Amniotic epithelial cell (primary cell): ENCODE data around the gene MBD4.
"Not testable (repeated sequence)": the region's sequence is repeated elsewhere in the genome, so short reads cannot be mapped to it uniquely, and the experiment has no call there.

Source experiments
- DNase-seq: peaks from one replicate; pipeline ENCODE4 v3.0.0-alpha.2; 2010; ENCODE audit warnings: low read depth

Gene MBD4

DNA sequence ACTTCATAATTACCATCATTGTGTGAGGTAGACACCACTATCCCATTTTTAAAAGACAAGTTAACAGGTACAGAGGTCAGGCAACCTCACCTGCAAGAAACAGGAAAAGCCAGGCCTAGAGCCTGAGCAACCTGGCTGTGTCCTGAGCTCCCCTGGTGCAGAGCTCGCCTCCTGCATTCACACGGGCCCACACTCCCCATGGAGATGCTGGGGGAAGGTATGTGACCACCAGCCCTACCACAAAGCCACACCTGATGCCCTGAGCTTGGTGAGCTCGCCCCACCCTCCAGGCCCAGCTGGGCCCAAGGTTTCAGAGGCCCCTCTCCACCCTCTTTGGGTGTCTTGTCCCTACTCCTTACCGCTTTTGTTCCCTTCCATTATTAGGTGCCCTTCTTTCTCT lies 10.1 kb downstream of the MBD4 start:
- no peak for DNase-seq

DNA sequence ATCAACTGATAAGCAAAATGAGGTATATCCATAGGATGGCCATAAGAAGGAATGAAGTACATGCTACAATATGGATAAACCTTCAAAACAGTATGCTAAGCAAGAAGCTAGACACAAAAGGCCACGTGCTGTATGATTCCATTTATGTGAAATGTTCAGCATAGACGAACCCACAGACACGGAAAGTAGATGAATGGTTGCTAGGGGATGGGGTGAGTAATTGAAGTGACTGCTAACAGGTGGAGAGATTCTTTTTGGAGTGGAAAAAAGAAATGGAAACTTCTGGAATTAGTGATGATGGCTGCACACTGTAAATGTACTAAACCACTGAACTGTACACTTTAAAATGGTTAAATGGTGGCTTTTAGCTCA lies 10.7 kb downstream of the MBD4 start:
- peak; percentile 57 for DNase-seq

DNA sequence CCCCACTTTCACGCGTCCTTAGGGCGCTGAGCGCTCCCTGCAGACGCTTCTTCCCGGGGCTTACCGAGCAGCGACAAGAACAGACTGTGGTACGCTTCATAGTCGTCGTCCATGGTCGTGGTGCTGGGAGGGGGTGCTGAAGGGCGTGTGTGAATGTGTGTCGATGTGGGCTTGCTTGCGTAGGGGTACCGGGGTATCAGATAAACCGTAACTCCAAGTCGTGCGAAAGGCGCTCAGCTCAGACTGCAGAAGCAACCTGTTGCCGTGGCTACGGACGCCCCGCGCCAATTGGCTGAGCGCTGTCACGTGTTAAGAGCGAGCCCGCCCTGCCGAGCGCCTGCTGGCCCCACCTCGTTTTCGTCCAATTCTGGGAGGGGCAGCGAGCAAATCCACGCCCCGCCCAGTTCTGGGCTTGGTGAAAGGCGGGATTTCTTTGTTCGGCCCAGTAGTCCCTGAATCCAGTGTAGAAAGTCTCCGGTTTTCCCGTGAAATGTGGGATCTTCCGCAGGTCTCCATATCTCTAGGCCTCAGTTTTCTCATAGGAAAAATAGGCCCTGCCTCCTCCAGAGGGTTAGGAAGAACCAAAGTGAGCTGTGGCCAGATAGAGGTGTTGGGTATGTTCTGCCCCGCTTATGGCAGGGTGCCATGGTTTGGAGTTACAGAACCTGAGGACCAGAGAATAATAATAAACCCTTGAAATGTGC lies 11.2 kb downstream of the MBD4 start, which contains the start of gene EFCAB12:
Gene EFCAB12, minus strand, starts transcription at position 261 of the 704 bp plus-strand sequence. Its CDS starts 148 bp downstream, at position 113.
- DNase-seq: peak; percentile 85

DNA sequence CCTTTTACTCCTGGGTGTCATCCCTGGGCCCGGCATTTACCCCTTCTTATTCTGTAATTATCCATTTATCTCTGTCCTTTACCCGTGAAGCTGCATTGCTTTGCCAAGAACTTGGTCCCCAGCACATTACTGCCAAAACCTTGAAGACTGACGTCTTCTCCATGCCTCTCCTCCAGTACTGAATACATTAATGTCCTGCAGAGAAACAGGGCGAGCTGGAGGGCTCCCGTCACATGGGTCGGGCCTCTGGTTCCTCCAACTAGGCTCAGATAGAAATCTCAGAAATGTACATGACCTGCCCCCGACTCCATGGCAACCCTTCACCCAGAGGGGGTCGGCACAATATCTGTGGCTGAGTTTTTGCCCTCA lies 11.8 kb downstream of the MBD4 start:
- DNase-seq: no peak

DNA sequence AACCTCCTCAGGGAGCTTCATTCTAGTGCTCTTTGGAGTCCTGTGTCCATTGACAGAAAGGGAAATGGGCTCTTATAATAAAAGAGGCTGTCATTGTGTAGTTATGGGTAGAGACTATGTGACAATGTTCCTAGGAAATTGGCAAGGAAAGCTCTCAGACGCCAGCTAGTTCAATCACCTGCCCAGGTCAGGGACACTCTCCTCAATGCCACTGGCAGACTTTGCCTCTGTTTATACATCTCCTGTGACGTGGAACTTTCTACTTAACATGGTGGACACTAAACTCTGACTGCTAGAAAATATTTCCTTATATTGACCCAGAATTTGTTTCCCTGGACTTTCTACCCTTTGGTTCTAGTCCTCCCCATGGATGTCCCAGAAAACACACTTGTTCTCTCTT lies 14.1 kb downstream of the MBD4 start:
- DNase-seq: no peak

DNA sequence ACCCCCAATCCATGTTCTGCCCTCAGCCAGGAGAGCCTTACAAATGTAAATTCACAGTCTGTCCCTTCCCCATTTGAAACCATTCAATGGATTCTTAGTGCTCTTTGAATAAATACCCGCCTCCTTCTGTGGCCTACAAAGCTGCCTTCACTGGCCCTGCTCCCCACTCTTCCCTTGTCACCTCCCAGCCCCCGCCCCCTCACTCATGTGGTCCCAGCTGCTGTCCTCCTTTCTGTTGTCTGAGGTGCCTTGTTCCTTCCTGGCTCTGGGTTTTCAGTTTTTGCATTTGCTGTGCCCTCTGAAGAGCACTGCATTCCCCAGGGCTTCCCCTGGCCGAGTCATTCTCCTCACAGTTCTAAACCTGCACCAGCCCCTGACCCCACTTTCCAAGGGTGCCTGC lies 14.5 kb downstream of the MBD4 start:
- DNase-seq: no peak

DNA sequence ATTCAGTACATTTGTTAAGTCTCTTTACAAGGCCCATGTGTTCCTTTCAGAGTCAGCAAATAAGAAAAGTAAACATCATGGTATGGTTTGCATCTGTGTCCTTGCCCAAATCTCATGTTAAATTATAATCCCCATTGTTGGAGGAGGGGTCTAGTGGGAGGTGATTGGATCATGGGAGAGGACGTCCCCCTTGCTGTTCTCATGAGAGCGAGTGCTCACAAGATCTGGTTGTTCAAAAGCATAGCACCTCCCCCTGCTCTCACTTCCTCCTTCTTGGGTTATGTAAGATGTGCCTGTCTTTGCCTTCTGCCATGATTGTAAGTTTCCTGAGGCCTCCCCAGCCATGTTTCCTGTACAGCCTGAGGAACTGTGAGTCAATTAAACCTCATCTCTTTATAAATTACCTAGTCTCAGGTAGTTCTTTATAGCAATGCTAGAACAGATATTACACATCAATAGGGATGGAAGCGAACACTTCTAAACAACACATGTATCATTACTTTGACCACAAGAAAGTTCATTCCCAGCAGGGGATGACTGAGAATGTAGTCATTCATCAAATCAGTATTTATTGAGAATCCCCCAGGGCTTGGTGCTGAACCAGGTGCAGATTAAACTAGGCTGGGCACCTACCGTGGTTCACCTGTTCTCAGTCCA lies 15.4 kb downstream of the MBD4 start:
- peak; percentile 50 for DNase-seq

DNA sequence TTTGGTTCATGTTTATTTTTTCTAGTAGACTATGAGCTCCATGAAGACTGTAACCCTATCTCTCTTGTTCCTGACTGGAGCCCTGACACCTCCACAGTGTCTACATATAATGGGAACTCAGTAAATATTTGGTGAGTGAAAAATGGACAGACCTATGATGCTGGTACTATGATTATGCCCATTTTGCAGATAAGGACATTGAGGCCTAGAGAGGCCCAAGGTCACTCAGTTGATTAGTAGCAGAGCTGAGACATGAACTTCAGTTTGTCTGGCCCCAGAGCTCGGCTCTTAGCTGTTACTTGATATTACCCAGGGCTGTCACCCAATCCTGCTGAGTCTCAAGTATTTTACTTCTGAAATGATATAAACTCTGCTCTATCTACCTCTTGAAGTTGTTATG lies 16.9 kb downstream of the MBD4 start:
- no peak for DNase-seq

DNA sequence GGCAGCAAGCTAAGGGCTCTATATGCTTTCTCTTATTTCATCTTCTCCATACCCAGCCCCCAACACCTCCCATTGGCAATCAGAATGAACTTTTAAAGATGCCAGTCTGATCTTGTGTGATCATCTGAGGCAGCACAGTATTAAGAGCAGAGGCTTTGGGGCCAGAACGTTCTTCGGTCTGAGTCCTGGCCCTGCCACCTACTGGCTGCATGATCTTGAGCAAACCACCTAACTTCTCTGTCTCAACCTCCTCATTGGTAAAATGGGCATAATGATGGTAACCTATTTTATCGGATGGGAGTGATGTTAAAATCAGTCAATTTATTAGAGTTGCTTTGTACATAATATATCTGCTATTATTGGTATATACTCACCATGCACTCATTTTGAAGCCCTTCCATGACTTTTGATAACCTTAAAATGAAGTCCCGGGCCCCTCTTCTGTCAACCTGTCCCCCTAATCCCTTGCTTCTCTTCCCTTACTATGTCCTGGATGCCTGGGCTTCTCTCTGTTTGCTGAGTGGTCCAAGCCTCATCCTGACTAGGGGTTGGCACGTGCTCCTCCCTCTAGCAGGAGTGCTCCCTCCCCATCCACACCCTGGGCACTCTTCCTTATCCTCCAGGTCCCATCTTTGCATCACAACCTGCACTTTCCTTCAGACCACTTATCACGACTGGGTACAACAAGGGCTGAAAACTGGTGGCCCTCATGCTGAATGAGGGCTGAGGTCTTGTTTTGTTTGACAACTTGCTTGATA lies 17.6 kb downstream of the MBD4 start:
- no peak for DNase-seq

DNA sequence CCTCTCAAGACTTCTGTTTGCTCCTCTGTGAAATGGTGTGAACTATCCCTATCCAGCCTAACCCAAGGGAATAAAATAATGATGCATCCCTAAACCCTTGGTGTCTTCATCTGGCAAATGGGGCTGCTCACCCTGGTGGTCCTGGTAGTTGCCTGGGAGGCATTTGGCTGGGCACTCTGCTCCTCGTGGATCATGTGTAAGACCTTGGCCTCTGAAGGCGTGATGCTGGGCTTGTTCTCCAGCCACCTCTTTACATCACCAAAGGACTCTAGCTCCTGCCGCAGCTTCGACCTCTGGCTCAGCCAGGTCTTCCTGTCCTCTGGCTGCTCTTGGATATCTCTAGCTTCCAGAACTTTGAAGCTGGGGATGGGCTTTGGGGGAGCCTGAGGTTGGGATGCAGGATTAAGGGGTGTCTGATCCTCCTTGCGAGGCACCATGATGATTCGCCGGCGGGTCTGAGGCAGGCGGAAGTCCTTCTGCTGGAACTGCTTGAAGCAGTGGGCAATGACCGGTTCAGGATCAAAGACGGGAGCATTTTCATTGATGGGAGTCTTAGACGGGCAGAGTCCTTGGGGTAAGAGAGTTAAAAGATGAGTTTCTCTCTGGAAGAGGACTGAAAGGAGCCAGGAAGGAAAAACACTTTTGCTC lies 18.4 kb downstream of the MBD4 start:
- no peak for DNase-seq

DNA sequence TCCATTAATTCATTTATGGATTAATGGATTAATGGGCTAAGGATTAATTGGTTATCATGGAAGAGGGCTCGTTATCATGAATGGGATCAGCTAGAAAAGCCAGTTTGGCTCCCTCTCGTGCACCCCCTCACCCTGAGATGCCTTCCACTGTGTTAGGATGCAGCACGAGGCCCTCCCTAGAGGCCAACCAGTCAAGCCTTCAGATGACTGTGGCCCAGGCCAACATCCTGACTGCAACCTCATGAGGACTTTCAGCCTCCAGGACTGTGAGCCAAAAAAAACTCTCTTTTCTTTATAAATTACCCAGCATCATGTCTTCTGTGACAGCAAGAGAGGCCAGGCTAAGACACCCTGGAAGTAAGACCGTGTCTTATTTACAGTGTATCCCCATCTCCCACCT lies 20.3 kb downstream of the MBD4 start:
- no peak for DNase-seq

DNA sequence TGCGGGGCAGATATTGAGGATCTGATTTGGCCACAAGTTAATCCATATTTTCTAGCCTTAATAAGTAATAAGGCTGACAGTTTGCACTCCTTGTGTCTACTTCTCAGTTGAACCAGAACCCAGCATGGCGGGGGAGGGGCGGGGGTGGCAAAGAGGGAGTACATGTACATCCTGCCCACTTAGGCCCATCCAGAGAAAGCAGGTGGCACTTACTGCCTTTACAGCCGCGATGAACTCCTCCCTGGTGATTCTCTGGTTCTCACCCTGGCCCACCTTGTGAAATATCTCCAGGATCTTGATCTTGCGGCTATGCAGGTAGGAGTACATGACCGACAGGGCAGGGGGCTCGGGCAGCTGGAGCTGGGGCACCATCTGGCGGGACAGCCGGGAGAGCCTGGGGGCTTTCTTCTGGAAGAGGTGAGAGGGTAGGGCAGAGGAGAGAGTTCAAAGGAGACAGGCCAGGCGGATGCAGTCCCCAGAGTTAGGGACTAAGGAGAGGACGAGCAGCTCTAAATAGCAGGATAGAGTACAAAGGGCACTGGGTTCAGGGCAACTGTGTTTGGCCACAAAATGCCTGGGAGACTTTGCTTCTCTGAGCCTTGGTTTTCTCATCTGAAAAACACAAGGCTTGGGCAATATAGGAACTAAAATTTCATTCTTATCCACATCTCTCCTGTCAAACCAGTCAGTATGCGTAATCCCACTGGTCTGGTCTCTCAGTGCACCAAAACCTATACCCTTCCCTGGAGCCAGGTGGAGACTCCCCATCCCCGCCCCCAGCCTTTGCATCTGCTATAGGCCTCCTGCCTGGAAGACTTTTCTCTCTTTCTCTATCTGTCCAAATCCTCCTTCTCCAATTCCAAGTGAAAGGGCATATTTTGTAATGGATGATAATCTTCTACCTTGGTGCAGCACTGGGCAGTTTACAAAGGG lies 21.4 kb downstream of the MBD4 start:
- DNase-seq: no peak

DNA sequence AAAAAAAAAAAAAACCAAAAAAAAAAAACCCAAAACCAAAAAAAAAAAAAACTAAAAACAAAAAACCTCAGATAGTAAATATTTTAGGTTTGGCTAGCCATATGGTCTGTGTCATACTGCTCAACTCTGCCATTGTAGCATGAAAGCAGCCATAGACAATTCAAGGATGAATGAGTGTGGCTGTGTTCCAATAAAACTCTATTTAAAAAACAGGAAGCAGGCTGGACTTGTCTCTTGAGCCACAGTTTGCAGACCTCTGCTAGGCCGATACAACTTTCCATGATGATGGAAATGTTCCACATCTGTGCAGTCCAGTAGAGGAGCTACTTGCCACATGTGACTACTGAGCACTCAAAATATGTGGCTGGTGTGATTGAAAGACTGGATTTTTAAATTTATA lies 22.4 kb downstream of the MBD4 start:
- DNase-seq: peak; percentile 82

DNA sequence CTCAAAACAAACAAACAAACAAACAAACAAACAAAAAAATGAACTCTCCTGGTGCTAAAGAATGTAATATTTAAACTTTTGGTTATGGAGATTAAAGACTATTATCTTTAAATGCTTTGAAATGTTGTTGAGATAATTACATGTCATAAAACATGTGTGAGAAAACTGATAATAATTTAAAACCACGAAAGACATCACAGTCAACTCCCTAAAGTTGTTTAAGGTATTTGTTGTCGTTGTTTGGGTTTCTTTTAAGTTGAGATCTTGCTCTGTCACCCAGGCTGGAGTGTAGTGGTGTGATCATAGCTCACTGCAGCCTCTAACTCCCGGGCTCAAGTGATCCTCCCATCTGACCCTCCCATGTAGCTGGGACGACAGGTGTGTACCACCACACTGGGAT lies 23.3 kb downstream of the MBD4 start:
- no peak for DNase-seq

DNA sequence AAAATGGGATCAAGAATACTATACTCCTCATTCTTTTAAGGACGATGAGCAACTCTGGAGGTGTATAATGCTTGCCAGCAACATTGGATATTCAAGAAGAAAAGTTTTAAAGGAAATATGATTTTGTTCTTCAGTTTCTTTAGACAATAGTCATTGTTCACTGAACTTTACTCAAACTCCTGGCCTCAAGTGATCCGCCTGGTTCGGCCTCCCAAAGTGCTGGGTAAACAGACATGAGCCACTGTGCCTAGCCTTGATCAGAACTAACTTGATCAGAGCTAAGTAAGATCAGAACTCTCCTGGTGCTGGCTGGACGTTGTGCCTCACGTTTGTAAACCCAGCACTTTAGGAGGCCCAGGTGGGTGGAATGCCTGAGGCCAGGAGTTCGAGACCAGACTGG lies 23.9 kb downstream of the MBD4 start:
- no peak for DNase-seq

DNA sequence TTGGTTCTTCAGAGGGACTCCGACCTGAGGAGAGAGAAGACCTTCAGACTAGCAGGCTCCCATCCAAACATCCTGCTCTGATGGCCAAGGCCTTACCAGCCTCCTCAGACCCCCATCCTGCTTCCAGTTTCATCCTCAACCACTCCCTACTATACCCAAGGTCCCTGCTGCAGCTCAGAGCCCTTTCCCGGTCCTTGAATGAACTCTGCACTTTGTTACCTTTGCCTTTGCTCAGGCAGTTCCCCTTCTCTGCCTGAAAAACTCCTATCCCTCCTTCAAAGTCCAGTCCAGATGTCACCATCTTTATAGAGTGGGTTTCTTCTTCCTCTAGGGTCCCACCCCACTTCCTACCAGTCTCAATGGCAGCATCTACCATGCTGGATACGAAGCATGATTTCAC lies 24.4 kb downstream of the MBD4 start:
- no peak for DNase-seq

DNA sequence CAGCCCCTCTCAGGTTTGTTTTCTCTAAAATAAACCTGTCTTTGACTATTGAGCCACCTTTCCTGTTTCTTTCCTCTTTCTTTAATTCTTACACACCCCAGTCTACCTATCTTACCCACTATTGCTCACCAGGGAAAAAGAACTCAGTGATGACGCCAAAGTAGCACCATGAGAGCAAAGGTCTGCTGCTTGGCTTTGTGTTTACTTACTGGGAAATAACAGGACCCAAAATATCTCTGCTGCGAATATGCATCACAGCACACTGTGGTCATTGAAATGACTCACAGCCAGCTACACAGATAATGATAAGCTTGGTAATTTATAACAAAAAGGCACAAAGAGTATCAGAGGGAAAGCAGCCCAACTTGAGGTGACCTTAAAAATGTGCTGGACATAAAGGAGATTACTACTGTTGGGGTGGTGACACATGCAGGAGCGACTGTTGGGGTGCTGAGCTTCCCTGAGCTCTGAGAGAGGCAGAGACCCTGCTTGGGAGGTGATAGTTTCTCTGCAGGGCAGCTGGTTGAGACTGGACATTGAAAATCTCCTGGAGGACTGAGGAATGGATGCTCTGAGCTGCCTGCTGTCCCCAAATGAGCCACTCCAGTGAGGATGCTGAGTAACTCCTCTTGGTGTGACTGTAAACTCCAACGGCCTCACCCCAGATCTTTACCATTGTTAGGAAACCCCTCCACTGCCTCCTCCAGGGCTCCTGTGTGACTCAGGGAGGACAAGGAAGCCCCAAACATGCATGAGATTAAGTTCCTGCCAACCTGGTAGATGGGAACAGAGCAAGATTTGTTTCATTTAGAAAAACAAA lies 25.9 kb downstream of the MBD4 start:
- DNase-seq: peak; percentile 98

DNA sequence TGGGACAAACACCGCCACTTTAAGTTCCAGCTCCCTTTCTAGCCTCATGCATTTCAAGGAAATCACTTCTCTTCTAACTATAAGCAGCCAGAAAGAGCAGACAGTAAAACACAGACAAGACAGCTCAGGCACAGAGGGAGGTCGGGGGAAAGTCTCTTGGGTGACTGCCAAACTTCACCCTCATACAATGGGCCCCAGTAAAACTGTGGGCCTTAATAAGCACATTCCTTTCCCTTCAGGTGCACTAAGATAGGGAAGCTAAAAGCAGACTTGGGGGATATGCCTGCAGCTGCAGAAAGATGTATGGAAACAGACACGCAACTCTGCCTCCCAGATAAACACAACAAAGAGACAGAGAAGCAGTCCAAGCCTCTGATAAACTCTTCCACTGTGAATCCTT lies 26.5 kb downstream of the MBD4 start:
- not testable (repeated sequence) for DNase-seq

DNA sequence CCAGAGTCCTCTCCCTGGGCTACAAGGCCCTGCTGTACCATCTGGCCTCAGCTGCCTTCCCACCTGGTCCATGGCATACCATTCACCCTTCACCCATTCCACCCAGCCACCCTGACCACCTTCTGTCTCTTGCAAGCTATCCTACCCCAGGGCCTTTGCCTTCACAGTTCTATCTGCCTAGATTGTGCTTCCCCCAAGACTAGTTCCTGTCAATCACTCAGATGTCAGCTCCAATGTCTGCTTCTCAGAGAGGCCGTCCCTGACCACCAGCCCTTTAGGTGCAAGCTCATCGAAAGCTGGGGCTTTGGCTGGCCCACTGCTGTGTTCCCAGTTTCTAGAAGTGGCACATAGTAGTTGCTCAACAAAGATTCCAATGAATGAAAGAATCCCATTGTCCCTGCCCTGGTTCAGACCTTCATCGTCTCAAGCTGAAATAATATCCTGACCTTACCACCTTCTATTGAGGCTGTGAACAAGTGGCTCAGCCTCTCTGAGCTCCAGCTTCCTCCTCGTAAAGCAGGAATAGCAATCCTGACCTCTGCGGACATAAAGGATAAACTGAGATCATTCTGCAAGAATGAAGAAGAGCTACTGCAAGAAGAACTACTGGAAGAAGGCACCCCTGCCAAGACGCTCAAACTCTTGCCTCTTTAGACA lies 27.1 kb downstream of the MBD4 start:
- peak; percentile 77 for DNase-seq

DNA sequence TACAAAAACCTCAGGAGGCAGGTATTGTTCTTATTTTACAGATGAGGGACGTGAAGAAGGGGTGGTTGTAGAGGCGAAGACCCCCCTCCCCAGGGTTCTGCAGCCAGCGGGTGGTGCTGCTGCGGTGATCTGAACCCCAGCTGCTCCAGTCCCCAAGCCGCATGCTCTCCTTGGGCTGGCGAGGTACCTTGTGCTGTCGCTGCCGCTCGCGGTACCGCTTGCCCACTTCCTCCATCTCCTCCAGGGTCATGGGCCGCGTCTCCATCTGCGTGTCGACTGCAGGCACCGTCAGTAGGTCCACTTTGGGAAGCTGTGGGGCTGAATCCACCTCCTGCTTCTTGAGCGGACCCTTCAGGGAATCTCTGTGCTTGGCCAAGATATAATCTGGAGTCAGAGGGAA lies 28.8 kb downstream of the MBD4 start:
- DNase-seq: no peak
